CD14-positive monocyte (primary cell): ENCODE measurements around the gene HEPACAM. TPM values are rescaled to one million over a fixed set of nuclear protein-coding genes. Genes with fewer than 3 reads are reported as not detected.

Experiments used
- DNase-seq, 3 donors: peaks; one replicate each; pipeline ENCODE4 v3.0.0-alpha.2; 2011 to 2022
- H2AFZ ChIP-seq: 2 replicates; pipeline ENCODE4 v1.6.0; 2012; ENCODE audit warnings: mild to moderate bottlenecking, low read depth, low read length, inconsistent platforms; ENCODE audit not compliant: insufficient read depth, poor library complexity, severe bottlenecking
- H3K27ac ChIP-seq, 2 donors: 1 replicate in 1 of 2; 2 replicates in 1 of 2; pipeline ENCODE4 v1.5.1; 2012 to 2013; ENCODE audit warnings: low read length in 2 of 2, control low read depth in 1 of 2, inconsistent platforms in 1 of 2, low read depth in 1 of 2, mild to moderate bottlenecking in 1 of 2
- H3K27me3 ChIP-seq, 2 donors: one replicate each; pipeline versions ENCODE4 v1.6.0 to v1.6.1; 2011 to 2013; ENCODE audit warnings: low read length in 2 of 2; ENCODE audit not compliant: control insufficient read depth in 2 of 2, insufficient read depth in 2 of 2
- H3K36me3 ChIP-seq, 2 donors: replicated peaks in 1 of 2; 1 replicate in 1 of 2; 2 replicates in 1 of 2; pipeline versions ENCODE4 v1.5.1 to v1.6.1; 2012 to 2013; ENCODE audit warnings: low read length in 2 of 2, control low read depth in 1 of 2, inconsistent platforms in 1 of 2, mild to moderate bottlenecking in 1 of 2; ENCODE audit not compliant: insufficient read depth in 2 of 2, control insufficient read depth in 1 of 2
- H3K4me1 ChIP-seq, 2 donors: 1 replicate in 1 of 2; 2 replicates in 1 of 2; pipeline versions ENCODE4 v1.5.1 to v1.6.1; 2012 to 2013; ENCODE audit warnings: low read length in 2 of 2, control low read depth in 1 of 2, inconsistent platforms in 1 of 2, mild to moderate bottlenecking in 1 of 2, moderate library complexity in 1 of 2; ENCODE audit not compliant: insufficient read depth in 2 of 2, control insufficient read depth in 1 of 2
- H3K4me2 ChIP-seq: replicated peaks from 2 replicates; pipeline ENCODE3; 2012; ENCODE audit warnings: low read length, moderate library complexity, mild to moderate bottlenecking; ENCODE audit not compliant: poor library complexity, severe bottlenecking; ENCODE audit errors: extremely low read depth
- H3K4me3 ChIP-seq, 3 experiments: fragments of 200-600 bp in 1 of 3; sonication (generic) in 1 of 3; replicated peaks in 1 of 3; 1 replicate in 2 of 3; 2 replicates in 1 of 3; pipeline ENCODE4 v1.5.1; 2011 to 2013; ENCODE audit warnings: low read length in 3 of 3, mild to moderate bottlenecking in 3 of 3, control low read depth in 2 of 3, low read depth in 2 of 3, inconsistent platforms in 1 of 3, moderate library complexity in 1 of 3
- H3K79me2 ChIP-seq: 2 replicates; pipeline ENCODE4 v1.6.0; 2012; ENCODE audit warnings: mild to moderate bottlenecking, control low read depth, inconsistent platforms, low read length, moderate library complexity; ENCODE audit not compliant: insufficient read depth
- H3K9ac ChIP-seq: 2 replicates; pipeline ENCODE4 v1.6.0; 2017; ENCODE audit warnings: low read length, mild to moderate bottlenecking; ENCODE audit not compliant: insufficient read depth, poor library complexity, severe bottlenecking
- H3K9me3 ChIP-seq, 2 donors: replicated peaks in 1 of 2; 1 replicate in 1 of 2; 2 replicates in 1 of 2; pipeline versions ENCODE4 v1.5.1 to v1.6.1; 2012 to 2013; ENCODE audit warnings: low read length in 2 of 2, control low read depth in 1 of 2; ENCODE audit not compliant: control insufficient read depth in 1 of 2, insufficient read depth in 1 of 2
- H4K20me1 ChIP-seq: 2 replicates; pipeline ENCODE4 v1.6.0; 2012; ENCODE audit warnings: mild to moderate bottlenecking, low read length, control low read depth, moderate library complexity; ENCODE audit not compliant: insufficient read depth
- H3K27ac Mint-ChIP-seq, 7 donors: one replicate each; pipeline ENCODE4 v1.8.0; 2020; ENCODE audit warnings: mild to moderate bottlenecking in 7 of 7, mixed read lengths in 7 of 7, moderate library complexity in 6 of 7, inconsistent platforms in 2 of 7
- H3K27me3 Mint-ChIP-seq, 3 donors: one replicate each; pipeline ENCODE4 v1.8.0; 2021 to 2022; ENCODE audit warnings: low read depth in 3 of 3, mild to moderate bottlenecking in 3 of 3, mixed read lengths in 3 of 3, moderate library complexity in 3 of 3, inconsistent platforms in 1 of 3
- H3K36me3 Mint-ChIP-seq, 2 donors: one replicate each; pipeline ENCODE4 v1.8.0; 2020; ENCODE audit warnings: mixed read lengths in 2 of 2, inconsistent platforms in 1 of 2, mild to moderate bottlenecking in 1 of 2
- H3K4me1 Mint-ChIP-seq: one replicate; pipeline ENCODE4 v1.8.0; 2020; ENCODE audit warnings: mild to moderate bottlenecking, mixed read lengths
- H3K4me3 Mint-ChIP-seq, 2 donors: one replicate each; pipeline ENCODE4 v1.8.0; 2020; ENCODE audit warnings: mild to moderate bottlenecking in 2 of 2, mixed read lengths in 2 of 2, moderate library complexity in 1 of 2
- H3K9me3 Mint-ChIP-seq, 7 donors: one replicate each; pipeline ENCODE4 v1.8.0; 2020 to 2022; ENCODE audit warnings: mixed read lengths in 7 of 7, mild to moderate bottlenecking in 6 of 7, moderate library complexity in 6 of 7, inconsistent platforms in 2 of 7
- WGBS: methylation state at CpG from one replicate; pipeline ENCODE4 v1.1.5; 2013; ENCODE audit warnings: missing lambda C conversion rate; ENCODE audit not compliant: insufficient coverage; 5-methylcytosine and 5-hydroxymethylcytosine counted together
- intact Hi-C, 2 donors: fragments of 100-400 bp; cut with micrococcal nuclease; formaldehyde crosslinking; loops; one replicate each; pipeline versions ENCODE4 v1.15.0 to v1.15.1; 2023
- polyA plus RNA-seq, 3 donors: library from polyadenylated mRNA; depleted of rRNA in 1 of 3; unstranded in 2 of 3; stranded (reverse) in 1 of 3; fragments of 300-500 nt in 2 of 3; fragments of >200 nt in 1 of 3; fragmentation: Illumina TruSeq in 2 of 3; gene quantifications; 1 replicate in 2 of 3; 2 replicates in 1 of 3; pipeline ENCODE4 v1.2.3, GENCODE V29; 2012 to 2021
- TF ChIP-seq, protein P1 (sequence below): fragments of 200-600 bp; IDR thresholded peaks from one replicate; pipeline ENCODE4 v1.8.0; 2022; ENCODE audit warnings: antibody characterized with exemption, mild to moderate bottlenecking

The HEPACAM gene
- polyA plus RNA-seq, 3 donors: not detected

DNA sequence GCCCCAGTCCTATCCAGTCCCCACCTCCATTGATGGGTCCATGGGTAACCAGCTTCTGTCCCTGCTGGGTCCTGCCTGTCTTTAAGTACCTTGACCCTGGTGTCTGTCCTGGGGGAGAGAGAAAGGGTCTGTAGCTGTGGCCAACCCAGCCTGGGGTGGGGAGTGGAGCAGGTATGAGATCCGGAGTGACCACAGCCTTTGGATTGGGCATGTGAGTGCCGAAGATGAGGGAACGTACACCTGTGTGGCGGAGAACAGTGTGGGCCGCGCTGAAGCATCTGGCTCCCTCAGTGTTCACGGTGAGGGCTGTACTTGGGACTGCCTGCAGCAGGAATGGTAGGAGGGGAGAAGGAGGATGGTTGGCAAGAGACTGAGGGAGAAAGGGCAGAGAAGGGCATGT lies 65.4 kb downstream of the HEPACAM start:
- TF ChIP-seq, protein P1, sequence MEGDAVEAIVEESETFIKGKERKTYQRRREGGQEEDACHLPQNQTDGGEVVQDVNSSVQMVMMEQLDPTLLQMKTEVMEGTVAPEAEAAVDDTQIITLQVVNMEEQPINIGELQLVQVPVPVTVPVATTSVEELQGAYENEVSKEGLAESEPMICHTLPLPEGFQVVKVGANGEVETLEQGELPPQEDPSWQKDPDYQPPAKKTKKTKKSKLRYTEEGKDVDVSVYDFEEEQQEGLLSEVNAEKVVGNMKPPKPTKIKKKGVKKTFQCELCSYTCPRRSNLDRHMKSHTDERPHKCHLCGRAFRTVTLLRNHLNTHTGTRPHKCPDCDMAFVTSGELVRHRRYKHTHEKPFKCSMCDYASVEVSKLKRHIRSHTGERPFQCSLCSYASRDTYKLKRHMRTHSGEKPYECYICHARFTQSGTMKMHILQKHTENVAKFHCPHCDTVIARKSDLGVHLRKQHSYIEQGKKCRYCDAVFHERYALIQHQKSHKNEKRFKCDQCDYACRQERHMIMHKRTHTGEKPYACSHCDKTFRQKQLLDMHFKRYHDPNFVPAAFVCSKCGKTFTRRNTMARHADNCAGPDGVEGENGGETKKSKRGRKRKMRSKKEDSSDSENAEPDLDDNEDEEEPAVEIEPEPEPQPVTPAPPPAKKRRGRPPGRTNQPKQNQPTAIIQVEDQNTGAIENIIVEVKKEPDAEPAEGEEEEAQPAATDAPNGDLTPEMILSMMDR: no peak
- peaks cover 58 to 99% of the 10 kb centered on the region in 2 donors for H3K27me3 ChIP-seq
- H3K36me3 Mint-ChIP-seq: peaks cover 0 to 6% of the 10 kb centered on the region in 2 donors

DNA sequence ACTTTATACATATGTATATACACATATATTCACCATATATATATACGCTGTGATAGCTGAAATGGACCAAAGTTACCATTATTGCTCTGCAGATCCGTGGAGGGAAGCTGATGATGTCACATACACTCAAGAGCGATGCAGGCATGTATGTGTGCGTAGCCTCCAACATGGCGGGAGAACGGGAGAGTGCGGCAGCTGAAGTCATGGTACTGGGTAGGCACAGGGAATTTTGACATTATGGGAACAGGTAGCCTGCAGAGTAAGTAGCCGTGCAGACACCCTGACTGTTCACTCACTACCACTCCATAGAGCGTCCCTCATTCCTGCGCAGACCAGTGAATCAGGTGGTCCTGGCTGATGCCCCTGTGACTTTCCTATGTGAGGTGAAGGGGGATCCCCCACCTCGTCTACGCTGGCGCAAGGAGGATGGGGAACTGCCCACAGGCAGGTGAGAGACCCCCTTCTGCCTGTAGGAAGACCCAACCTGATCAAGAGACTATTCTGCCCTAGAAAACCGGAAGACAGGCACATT lies 65.9 kb downstream of the HEPACAM start:
- H3K27me3 ChIP-seq: peaks cover 63 to 99% of the 10 kb centered on the region in 2 donors
- H3K9ac ChIP-seq: no peak overlapping the region
- H3K4me3 Mint-ChIP-seq: peak overlapping the region in 1 of 2 donors; percentile 89
- H3K4me2 ChIP-seq: no peak overlapping the region
- no peak overlapping the region for H3K27ac ChIP-seq
- WGBS: 74% methylated on average over 4 of the region's 14 CpGs
- intact Hi-C loops: no loop called here
- H2AFZ ChIP-seq: no peak overlapping the region
- H3K79me2 ChIP-seq: no peaks in the 10 kb centered on the region
- no peaks in the 10 kb centered on the region for H3K36me3 ChIP-seq
- TF ChIP-seq, protein P1: no peak
- no peaks in the 10 kb centered on the region for H4K20me1 ChIP-seq
- peaks cover 0 to 35% of the 10 kb centered on the region in 2 donors for H3K9me3 ChIP-seq
- peaks cover 4 to 17% of the 10 kb centered on the region in 2 donors for H3K4me1 ChIP-seq
- H3K27ac Mint-ChIP-seq: no peak overlapping the region
- peaks cover 0 to 19% (median 4%) of the 10 kb centered on the region in 7 donors for H3K9me3 Mint-ChIP-seq
- H3K4me1 Mint-ChIP-seq: peaks cover 31% of the 10 kb centered on the region
- H3K27me3 Mint-ChIP-seq: peaks cover 86 to 92% (median 88%) of the 10 kb centered on the region in 3 donors
- no peak overlapping the region for H3K4me3 ChIP-seq
- peaks cover 0 to 6% of the 10 kb centered on the region in 2 donors for H3K36me3 Mint-ChIP-seq
- DNase-seq: no peak

More for the DNA sequence above, 65.4 kb downstream of the HEPACAM start:
- H3K9me3 Mint-ChIP-seq: peaks cover 0 to 20% (median 4%) of the 10 kb centered on the region in 7 donors
- Histone ChIP-seq H3K9ac (no peak overlapping the region), H2AFZ (no peak overlapping the region), H3K4me1 (peaks cover 4 to 17% of the 10 kb centered on the region in 2 donors), H3K4me2 (no peak overlapping the region), H3K27ac (no peak overlapping the region), H3K36me3 (no peaks in the 10 kb centered on the region), H3K4me3 (no peak overlapping the region), H4K20me1 (no peaks in the 10 kb centered on the region), H3K79me2 (no peaks in the 10 kb centered on the region), H3K9me3 (peaks cover 0 to 32% of the 10 kb centered on the region in 2 donors)
- H3K4me1 Mint-ChIP-seq: peaks cover 31% of the 10 kb centered on the region
- peaks cover 86 to 92% (median 87%) of the 10 kb centered on the region in 3 donors for H3K27me3 Mint-ChIP-seq
- H3K27ac Mint-ChIP-seq: no peak overlapping the region
- intact Hi-C loops: no loop called here
- 60% methylated on average over 7 of the region's 7 CpGs for WGBS
- H3K4me3 Mint-ChIP-seq: peak overlapping the region in 1 of 2 donors; percentile 89
- DNase-seq: no peak
